GM10266 (cell line): ENCODE results near the gene RAB35.

Experiments
- DNase-seq: peaks from one replicate; pipeline ENCODE4 v3.0.0; 2012; ENCODE audit errors: extremely low spot score
- CTCF ChIP-seq: IDR thresholded peaks from 2 replicates; pipeline ENCODE4 v1.5.1; 2012; ENCODE audit warnings: mild to moderate bottlenecking, low read depth; ENCODE audit not compliant: control insufficient read depth, insufficient read depth; ENCODE audit errors: missing control alignments

Gene RAB35

GRCh38 chr12:120093336-120093591, 23.3 kb downstream of the RAB35 start:
- DNase-seq = no peak
- no peak for TF ChIP-seq CTCF

- no peak for TF ChIP-seq CTCF
- DNase-seq = no peak
These were observed 23.8 kb downstream of the RAB35 start for GRCh38 chr12:120092551-120093335.

- no peak for DNase-seq
- TF ChIP-seq CTCF = no peak
These were observed 25.0 kb downstream of the RAB35 start for GRCh38 chr12:120091371-120092090.

GRCh38 chr12:120090626-120091295, 25.8 kb downstream of the RAB35 start:
- DNase-seq = no peak
- TF ChIP-seq CTCF = no peak

- TF ChIP-seq CTCF = no peak
- no peak for DNase-seq
These were observed 26.3 kb downstream of the RAB35 start for GRCh38 chr12:120090206-120090605.

- DNase-seq = no peak
These were observed 26.8 kb downstream of the RAB35 start for GRCh38 chr12:120089796-120090195.

More at GRCh38 chr12:120089796-120090195, 26.8 kb downstream of the RAB35 start:
- no peak for TF ChIP-seq CTCF
